Fibroblast of mammary gland (primary cell): ENCODE results near the gene FAM151A.

ENCODE experiments used
- DNase-seq: peaks from one replicate; pipeline ENCODE4 v3.0.0-alpha.2; 2010; ENCODE audit warnings: low read depth
- H3K4me3 ChIP-seq: 2 replicates; pipeline ENCODE4 v1.5.1; 2011; ENCODE audit warnings: low read depth, mild to moderate bottlenecking, low read length, moderate library complexity; ENCODE audit not compliant: control insufficient read depth
- CTCF ChIP-seq: conservative IDR thresholded peaks from 2 replicates; pipeline ENCODE4 v1.5.1; 2011; ENCODE audit warnings: low read depth, low read length, inconsistent platforms; ENCODE audit not compliant: control insufficient read depth, insufficient read depth

The FAM151A gene

GRCh38 chr1:54585181-54586066 lies 37.9 kb downstream of the FAM151A start:
- no peak for DNase-seq
- no peak for TF ChIP-seq CTCF
- no peak overlapping the region for H3K4me3 ChIP-seq

DNA sequence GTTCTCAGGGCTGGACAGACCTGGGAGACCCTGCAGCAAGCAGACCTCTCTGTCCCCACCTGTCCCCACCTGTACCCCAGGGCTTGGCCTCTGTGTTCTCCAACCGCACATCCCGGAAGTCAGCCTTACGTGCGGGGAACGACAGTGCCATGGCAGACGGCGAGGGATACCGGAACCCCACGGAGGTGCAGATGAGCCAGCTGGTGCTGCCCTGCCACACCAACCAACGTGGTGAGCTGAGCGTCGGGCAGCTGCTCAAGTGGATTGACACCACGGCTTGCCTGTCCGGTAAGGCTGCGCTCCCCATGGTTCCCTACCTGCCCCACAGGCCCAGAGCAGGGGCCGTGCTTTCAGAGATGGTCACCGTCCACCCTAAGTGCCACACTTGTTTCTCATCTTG lies 38.8 kb downstream of the FAM151A start:
- TF ChIP-seq CTCF, result no peak
- H3K4me3 ChIP-seq, result no peak overlapping the region
- DNase-seq, result no peak

GRCh38 chr1:54583871-54584270 lies 39.5 kb downstream of the FAM151A start:
- DNase-seq, result no peak
- no peak overlapping the region for H3K4me3 ChIP-seq
- TF ChIP-seq CTCF, result no peak

DNA sequence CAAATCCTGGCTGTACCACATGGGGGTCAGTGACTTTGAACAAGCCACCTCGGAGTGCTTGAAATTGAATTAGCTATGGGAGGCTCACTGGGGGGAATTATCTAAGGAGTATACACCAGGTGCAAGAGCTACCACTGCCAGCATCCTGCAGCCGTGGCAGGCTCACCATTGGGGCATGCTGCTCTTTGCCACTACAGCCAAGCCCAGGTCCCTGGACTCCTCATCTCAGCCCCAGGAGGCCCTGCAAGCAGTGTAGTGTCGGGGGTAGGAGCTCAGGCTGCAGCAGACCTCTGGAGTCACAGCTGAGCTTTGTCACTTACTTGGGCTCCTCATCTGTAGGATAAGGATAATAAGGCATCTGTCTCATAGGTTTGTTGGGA lies 40.0 kb downstream of the FAM151A start:
- H3K4me3 ChIP-seq, result no peak overlapping the region
- no peak for DNase-seq
- no peak for TF ChIP-seq CTCF

DNA sequence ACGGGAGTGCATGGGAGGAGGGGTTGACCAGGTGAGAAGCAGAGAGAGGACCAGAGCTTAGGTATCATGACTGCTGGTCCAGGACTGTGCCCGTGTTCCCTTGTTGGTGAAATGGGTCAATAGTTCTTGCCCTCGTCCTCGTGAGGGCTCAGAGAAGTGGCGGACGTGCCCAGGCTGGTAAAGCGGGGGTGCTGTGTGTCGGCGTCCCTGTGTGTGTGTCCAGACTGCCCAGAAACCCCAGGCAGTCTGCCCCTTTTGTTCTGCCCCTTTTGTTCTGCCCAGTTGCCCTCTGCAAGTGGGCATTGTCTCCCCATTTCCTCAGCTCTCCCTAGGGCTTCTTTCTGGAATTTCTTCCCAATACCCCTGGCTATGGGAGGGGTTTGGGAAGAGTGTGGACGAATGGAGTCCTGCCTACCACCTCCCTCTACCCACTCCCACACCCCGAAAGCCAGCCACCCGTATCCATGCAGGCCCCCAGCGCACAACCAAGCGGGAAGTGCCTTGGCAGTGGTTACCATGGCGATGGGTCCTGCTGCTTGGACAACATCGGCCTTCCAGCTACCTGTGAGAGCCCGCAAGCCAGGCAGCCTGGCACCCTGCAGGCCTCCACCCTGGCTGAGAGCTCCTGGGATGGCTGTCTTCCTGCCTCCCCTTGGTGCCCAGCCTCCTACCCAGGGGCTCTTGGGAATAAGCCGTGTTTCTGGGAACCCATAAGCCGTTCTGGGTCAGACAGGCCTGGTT lies 40.6 kb downstream of the FAM151A start:
- H3K4me3 ChIP-seq, result no peak overlapping the region
- no peak for DNase-seq
- TF ChIP-seq CTCF, result no peak

- no peak for TF ChIP-seq CTCF
- no peak overlapping the region for H3K4me3 ChIP-seq
- DNase-seq, result peak; percentile 61
Measured at GRCh38 chr1:54581621-54582035, 41.7 kb downstream of the FAM151A start.
